Fibroblast of the aortic adventitia (primary cell): ENCODE measurements around the gene TRABD2A. TPM values are rescaled to one million over a fixed set of nuclear protein-coding genes. Genes with fewer than 3 reads are reported as not detected.

ENCODE experiments used
- DNase-seq: peaks from one replicate; pipeline ENCODE4 v3.0.0-alpha.2; 2010; ENCODE audit warnings: low read depth
- H3K4me3 ChIP-seq: 2 replicates; pipeline ENCODE4 v1.5.1; 2011; ENCODE audit warnings: low read depth, mild to moderate bottlenecking, control low read depth, low read length, moderate library complexity
- total RNA-seq: library from RNA; depleted of rRNA; stranded (reverse); fragments of >200 nt; gene quantifications from 2 replicates; pipeline ENCODE4 v1.2.3, GENCODE V29; 2012; ENCODE audit warnings: low replicate concordance
- TF ChIP-seq, protein P1 (sequence below): IDR thresholded peaks from 2 replicates; pipeline ENCODE4 v1.5.1; 2011; ENCODE audit warnings: mild to moderate bottlenecking, low read length, control low read depth, inconsistent platforms; ENCODE audit not compliant: insufficient read depth

The TRABD2A gene
- total RNA-seq, 1 donor = 1.6 TPM

- no peak overlapping the region for H3K4me3 ChIP-seq
- DNase-seq = no peak
- TF ChIP-seq, protein P1, sequence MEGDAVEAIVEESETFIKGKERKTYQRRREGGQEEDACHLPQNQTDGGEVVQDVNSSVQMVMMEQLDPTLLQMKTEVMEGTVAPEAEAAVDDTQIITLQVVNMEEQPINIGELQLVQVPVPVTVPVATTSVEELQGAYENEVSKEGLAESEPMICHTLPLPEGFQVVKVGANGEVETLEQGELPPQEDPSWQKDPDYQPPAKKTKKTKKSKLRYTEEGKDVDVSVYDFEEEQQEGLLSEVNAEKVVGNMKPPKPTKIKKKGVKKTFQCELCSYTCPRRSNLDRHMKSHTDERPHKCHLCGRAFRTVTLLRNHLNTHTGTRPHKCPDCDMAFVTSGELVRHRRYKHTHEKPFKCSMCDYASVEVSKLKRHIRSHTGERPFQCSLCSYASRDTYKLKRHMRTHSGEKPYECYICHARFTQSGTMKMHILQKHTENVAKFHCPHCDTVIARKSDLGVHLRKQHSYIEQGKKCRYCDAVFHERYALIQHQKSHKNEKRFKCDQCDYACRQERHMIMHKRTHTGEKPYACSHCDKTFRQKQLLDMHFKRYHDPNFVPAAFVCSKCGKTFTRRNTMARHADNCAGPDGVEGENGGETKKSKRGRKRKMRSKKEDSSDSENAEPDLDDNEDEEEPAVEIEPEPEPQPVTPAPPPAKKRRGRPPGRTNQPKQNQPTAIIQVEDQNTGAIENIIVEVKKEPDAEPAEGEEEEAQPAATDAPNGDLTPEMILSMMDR = no peak
Measured at GRCh38 chr2:84908948-84909713, 28.2 kb upstream of the TRABD2A start.

DNA sequence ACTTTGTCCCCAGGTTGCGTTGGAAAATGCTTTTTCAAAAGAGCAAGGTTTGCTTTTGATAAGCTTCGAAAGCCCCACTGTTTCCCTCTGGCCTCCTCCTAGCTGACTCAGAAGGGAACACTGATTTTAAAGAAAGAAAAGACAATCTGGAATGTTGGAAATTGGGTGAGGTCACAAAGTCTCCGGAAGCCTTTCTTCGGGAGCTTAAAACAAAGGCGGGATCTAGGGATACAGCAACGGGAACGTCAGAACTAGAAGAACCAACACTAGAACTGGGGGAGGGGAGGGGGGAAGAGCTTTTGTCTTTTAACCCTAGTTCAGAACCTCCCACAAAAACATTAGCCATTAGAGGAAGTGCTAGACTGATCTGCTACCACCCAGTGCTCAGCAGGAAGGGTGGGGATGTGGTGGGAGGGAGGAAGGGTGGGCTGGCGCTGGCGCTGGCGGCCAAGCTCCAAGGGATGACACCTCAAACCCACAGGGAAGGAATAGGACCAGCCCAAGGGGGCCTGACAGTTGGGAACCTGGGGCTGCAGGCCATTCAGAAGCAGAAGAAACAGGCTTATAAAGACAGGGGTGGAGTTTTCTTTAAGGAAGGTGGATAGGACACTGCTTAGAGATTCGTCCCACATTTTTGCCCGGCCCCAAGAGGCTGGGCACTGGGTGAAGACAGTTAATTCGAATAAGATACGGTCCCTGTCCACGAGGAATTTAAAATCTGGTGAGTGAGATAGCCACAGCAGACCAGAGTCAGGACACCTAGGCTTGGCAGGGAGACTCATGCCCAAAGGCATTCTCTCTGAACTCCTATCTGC lies 26.2 kb upstream of the TRABD2A start:
- DNase-seq = peak; percentile 93
- TF ChIP-seq, protein P1 = no peak
- H3K4me3 ChIP-seq = peak overlapping the region; percentile 95

GRCh38 chr2:84906108-84906899 lies 25.4 kb upstream of the TRABD2A start:
- DNase-seq = no peak
- H3K4me3 ChIP-seq = peak overlapping the region; percentile 95
- TF ChIP-seq, protein P1 = no peak

DNA sequence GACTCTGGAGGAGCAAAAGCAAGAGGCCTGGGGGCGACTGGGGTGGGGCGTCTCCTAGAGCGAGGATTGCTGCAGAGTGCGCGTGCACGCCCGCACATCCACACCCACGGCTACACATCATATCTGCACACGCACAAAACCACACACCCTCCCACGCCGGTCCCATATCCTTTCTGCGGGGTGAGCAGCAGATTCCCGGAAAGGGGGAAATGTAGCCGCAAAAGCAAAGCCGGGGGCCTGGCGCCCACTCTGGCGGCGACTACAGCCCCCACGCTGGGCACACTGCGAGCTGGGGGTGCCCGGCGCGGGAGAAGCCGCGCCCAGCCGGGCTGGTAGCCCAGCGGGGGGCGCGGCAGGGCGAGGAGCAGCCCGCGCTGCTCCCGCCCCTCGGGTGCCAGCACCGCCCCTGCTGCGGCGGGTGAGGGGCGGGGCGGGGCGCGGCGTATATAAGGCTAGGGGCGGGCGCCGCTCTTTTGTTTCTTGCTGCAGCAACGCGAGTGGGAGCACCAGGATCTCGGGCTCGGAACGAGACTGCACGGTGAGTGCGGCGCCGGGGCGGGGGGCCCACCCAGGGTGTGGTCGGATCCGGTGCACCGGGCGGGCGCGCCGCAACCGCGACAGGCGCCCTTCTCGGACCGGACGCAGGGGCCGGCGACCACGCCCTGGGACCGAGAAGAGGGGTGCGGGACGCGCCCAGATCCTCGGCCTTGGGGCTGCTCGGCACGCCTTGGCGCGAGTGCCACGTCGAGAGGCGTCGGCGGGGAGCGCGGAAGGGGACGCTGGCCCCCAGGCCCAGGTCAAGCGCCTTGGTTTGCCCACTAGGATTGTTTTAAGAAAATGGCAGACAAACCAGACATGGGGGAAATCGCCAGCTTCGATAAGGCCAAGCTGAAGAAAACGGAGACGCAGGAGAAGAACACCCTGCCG lies 24.6 kb upstream of the TRABD2A start, which contains the start of gene TMSB10:
TSS of gene TMSB10 (plus strand) at position 476 of the 927 bp plus-strand sequence.
- H3K4me3 ChIP-seq = peak within 1 kb of the TSS; percentile 95
- TF ChIP-seq, protein P1 = no peak
- peak; percentile 81 for DNase-seq

GRCh38 chr2:84904717-84905174 lies 23.9 kb upstream of the TRABD2A start:
- TF ChIP-seq, protein P1 = no peak
- peak overlapping the region; percentile 80 for H3K4me3 ChIP-seq
- peak; percentile 58 for DNase-seq
